Right lobe of liver (tissue), 6 donors: ENCODE results near the gene AK5. TPM values are rescaled to one million over a fixed set of nuclear protein-coding genes. Genes with fewer than 3 reads are reported as not detected.

ENCODE experiments used
- ATAC-seq, 4 donors: fragments of 200-7000 bp; cut with Tn5 transposase; one replicate each; pipeline ENCODE4 v1.9.1; 2020; ENCODE audit warnings: mild to moderate bottlenecking in 4 of 4, moderate library complexity in 4 of 4
- DNase-seq, 3 donors: peaks; one replicate each; pipeline ENCODE4 v3.0.0-alpha.2; 2020
- H3K27ac ChIP-seq, 3 donors: fragments of 200-600 bp; one replicate each; pipeline ENCODE4 v1.8.0; 2022
- H3K27me3 ChIP-seq, 2 donors: fragments of 200-600 bp; one replicate each; pipeline ENCODE4 v1.8.0; 2022
- H3K36me3 ChIP-seq, 4 donors: fragments of 200-600 bp; sonication (generic) in 1 of 4; one replicate each; pipeline versions ENCODE4 v1.5.1 to v1.8.0; 2017 to 2022; ENCODE audit warnings: control low read depth in 1 of 4
- H3K4me1 ChIP-seq, 4 donors: fragments of 200-600 bp; sonication (generic) in 1 of 4; one replicate each; pipeline versions ENCODE4 v1.5.1 to v1.8.0; 2017 to 2022; ENCODE audit warnings: control low read depth in 1 of 4
- H3K4me3 ChIP-seq, 3 donors: fragments of 200-600 bp; one replicate each; pipeline ENCODE4 v1.8.0; 2022
- H3K9me3 ChIP-seq, 4 donors: fragments of 200-600 bp; sonication (generic) in 1 of 4; one replicate each; pipeline versions ENCODE4 v1.5.1 to v1.8.0; 2017 to 2022; ENCODE audit warnings: control low read depth in 1 of 4
- CTCF ChIP-seq, 4 donors: fragments of 200-600 bp in 3 of 4; fragments of 450-650 bp in 1 of 4; IDR thresholded peaks; one replicate each; pipeline versions ENCODE4 v1.5.1 to v1.8.0; 2016 to 2022; ENCODE audit warnings: antibody characterized with exemption in 4 of 4, mild to moderate bottlenecking in 2 of 4
- POLR2A ChIP-seq: fragments of 450-650 bp; IDR thresholded peaks from one replicate; pipeline ENCODE4 v1.6.1; 2017; ENCODE audit warnings: antibody characterized with exemption, mild to moderate bottlenecking
- WGBS: methylation state at CpG from one replicate; pipeline ENCODE4 v1.1.6; 2018; ENCODE audit warnings: low coverage, low lambda C conversion rate; ENCODE audit not compliant: insufficient coverage; ENCODE audit errors: missing lambda C conversion rate; 5-methylcytosine and 5-hydroxymethylcytosine counted together
- intact Hi-C, 2 donors: fragments of 100-400 bp; cut with DNase I; formaldehyde crosslinking; loops; one replicate each; pipeline versions ENCODE4 v1.11.2 to v1.14.1; 2022
- long read RNA-seq: library from polyadenylated mRNA; unstranded; transcript quantifications from one replicate; pipeline ENCODE4 v2.0.0, GENCODE V29; 2019
- total RNA-seq, 6 experiments: library from RNA; depleted of rRNA in 2 of 6; stranded (reverse); fragments of >200 nt in 2 of 6; fragmentation: NEBNext Ultra II Directional in 3 of 6; extraction: Animal tissue kit (Norgen Biotek cat#: 25700) in 3 of 6; gene quantifications; one replicate each; pipeline versions ENCODE4 v1.1.0 to v1.2.4, GENCODE V29; 2016 to 2023
- donor health status: DM: no; HTN: yes; CAD: no.
- donor health status: DM: no; HTN: no; CAD: no.
- donor health status: DM: no; HTN: no; CAD: no.
- donor health status: DM: no; HTN: yes; CAD: no.
- donor health status: DM: no; HTN: yes; CAD: no.

AK5 gene, protein sequence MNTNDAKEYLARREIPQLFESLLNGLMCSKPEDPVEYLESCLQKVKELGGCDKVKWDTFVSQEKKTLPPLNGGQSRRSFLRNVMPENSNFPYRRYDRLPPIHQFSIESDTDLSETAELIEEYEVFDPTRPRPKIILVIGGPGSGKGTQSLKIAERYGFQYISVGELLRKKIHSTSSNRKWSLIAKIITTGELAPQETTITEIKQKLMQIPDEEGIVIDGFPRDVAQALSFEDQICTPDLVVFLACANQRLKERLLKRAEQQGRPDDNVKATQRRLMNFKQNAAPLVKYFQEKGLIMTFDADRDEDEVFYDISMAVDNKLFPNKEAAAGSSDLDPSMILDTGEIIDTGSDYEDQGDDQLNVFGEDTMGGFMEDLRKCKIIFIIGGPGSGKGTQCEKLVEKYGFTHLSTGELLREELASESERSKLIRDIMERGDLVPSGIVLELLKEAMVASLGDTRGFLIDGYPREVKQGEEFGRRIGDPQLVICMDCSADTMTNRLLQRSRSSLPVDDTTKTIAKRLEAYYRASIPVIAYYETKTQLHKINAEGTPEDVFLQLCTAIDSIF
- under 1 TPM in 2 of 6 experiments, not detected in 4; 0.47 to 0.53 TPM for total RNA-seq
- long read RNA-seq = 0 reads

DNA sequence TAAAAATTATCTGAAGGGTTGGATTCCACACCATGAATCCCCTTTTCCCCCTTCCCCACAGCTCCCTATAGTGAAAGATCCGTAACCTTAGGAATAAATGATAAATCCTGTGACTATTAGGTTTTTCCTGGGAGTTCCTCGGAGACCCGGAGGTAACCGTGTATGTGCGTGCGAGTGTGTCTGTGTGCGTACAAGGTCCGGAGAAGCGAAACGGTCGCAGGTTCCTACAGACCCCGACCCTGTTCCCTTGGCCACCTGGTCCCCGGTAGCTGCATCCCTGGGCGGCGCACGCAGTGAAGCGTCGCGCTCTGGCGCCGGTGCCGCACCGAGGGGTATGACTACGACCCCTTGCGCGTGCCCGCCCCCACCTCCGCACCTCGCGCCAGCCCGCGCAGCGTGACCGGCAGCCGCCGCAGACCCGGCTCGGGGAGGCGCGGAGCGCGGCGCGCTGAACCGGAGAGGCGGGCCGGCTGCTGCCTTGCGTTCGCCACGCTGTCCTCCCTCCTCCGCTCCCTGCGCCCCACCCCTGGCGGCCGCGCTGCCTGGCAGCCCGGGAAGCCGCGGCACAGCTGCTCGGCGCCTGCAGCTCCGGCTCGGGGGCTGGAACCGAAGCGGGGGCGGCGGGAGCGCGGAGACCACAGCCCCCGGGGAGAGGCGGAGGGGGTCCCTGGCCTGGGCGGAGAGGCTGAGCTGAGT lies at the start of gene AK5:
TSS of gene AK5 (plus strand) at position 529 of the 696 bp plus-strand sequence. CDS start 295 bp downstream, outside the sequence.
- intact Hi-C loops = no loop called here
- Histone ChIP-seq H3K9me3 (no peaks in the 10 kb centered on the region), H3K27me3 (peaks cover 0 to 17% of the 10 kb centered on the region in 2 donors), H3K4me3 (peak within 1 kb of the TSS; percentile 30 to 50 (median 35)), H3K4me1 (peaks cover 0 to 13% (median 2%) of the 10 kb centered on the region in 4 donors), H3K36me3 (no peaks in the 10 kb centered on the region), H3K27ac (no peak within 1 kb of the TSS)
- no peak for TF ChIP-seq POLR2A
- TF ChIP-seq CTCF (IDR thresholded peaks at IDR 0.05) = no peak
- peak; percentile 65 to 79 (median 70) for ATAC-seq
- DNase-seq = peak in 2 of 3 donors; percentile 37 to 52
- 18% methylated on average over 4 of the region's 71 CpGs for WGBS

DNA sequence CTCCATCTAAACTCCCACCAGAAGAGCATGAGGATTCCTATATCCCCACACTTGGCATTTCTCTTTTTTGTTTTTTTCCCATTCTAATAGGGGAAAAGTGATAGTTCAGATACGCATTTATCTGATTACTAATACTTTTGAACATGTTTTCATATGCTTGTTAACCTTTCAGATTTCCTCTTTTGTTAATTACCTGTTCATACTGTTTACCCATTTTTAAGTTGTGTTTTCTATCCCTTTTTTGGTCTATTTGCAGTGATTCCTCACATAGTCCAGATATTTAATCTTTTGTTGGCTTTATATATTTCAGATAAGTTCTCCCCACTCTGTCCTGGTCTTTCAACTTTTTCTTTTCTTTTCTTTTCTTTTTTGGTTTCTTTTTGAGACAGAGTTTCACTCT lies 49.0 kb upstream of the AK5 start:
- TF ChIP-seq CTCF (IDR thresholded peaks at IDR 0.05) (no peak), POLR2A (no peak)
- Histone ChIP-seq H3K27me3 (no peaks in the 10 kb centered on the region), H3K27ac (no peak overlapping the region), H3K36me3 (no peaks in the 10 kb centered on the region), H3K4me1 (no peaks in the 10 kb centered on the region), H3K4me3 (no peak overlapping the region), H3K9me3 (no peaks in the 10 kb centered on the region)
- 89% methylated on average over 1 of the region's 1 CpG for WGBS
- DNase-seq = no peak
- no peak for ATAC-seq
- intact Hi-C loops = no loop called here

DNA sequence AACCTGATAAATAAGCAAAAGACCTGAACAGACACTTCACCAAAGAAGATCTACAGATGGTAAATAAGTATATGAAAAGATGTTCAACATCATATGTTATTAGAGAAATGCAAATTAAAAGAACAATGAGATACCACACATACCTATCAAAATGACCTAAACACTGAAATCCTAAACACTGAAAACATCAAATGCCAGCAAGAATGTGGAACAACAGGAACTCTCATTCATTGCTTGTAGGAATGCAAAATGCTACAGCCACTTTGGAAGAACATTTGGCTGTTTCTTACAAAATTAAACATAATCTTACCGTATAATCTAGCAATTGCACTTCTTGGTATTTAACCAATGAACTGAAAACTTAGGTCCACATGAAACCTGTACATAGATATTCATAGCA lies 47.7 kb upstream of the AK5 start:
- ATAC-seq = no peak
- H3K36me3 ChIP-seq = no peaks in the 10 kb centered on the region
- H3K9me3 ChIP-seq = no peaks in the 10 kb centered on the region
- DNase-seq = no peak
- WGBS = 83% methylated on average over 1 of the region's 1 CpG
- no peaks in the 10 kb centered on the region for H3K4me1 ChIP-seq
- intact Hi-C loops = no loop called here
- no peak overlapping the region for H3K4me3 ChIP-seq
- no peaks in the 10 kb centered on the region for H3K27me3 ChIP-seq
- TF ChIP-seq POLR2A (no peak), CTCF (IDR thresholded peaks at IDR 0.05) (no peak)
- no peak overlapping the region for H3K27ac ChIP-seq

DNA sequence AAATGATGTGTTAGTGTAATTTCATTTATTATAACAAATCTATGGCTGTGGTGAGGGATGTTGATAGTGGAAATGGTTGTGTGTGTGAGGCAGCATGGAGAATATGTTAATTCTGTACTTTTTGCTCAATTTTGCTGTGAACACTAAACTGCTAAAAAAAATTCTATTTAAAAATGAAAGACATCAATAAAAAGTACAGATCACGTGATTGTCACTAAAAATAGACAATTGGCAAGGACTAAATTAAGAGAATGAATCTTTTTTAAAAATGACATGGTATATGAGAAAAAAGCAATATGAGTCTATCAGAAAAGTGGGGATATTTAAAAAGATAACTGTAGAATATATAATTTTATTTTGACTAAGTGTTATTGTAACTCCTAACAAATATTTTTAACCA lies 46.9 kb upstream of the AK5 start:
- no peak for TF ChIP-seq CTCF (IDR thresholded peaks at IDR 0.05)
- TF ChIP-seq POLR2A = no peak

More for the DNA sequence above, 46.9 kb upstream of the AK5 start:
- H3K4me3 ChIP-seq = no peak overlapping the region
- 29% methylated on average over 1 of the region's 1 CpG for WGBS
- H3K27ac ChIP-seq = no peak overlapping the region
- ATAC-seq = no peak
- no peaks in the 10 kb centered on the region for H3K27me3 ChIP-seq
- H3K9me3 ChIP-seq = no peaks in the 10 kb centered on the region
- no peaks in the 10 kb centered on the region for H3K36me3 ChIP-seq
- H3K4me1 ChIP-seq = no peaks in the 10 kb centered on the region
- intact Hi-C loops = no loop called here
- no peak for DNase-seq
